ENCODE data around the gene TEX48.

- TF ChIP-seq CTCF (IDR thresholded peaks at IDR 0.05) (no peak), POLR2A (IDR thresholded peaks at IDR 0.05) (no peak)
Observed at GRCh38 chr9:114722081-114722621, 40.2 kb upstream of the TEX48 start.
